RPMI8226 (cell line): Measurements from ENCODE around the gene NOL4L.

Experiments
- DNase-seq: peaks from one replicate; pipeline ENCODE4 v3.0.0-alpha.2; 2015

Gene NOL4L

GRCh38 chr20:32559753-32560380 lies 25.3 kb downstream of the NOL4L start:
- DNase-seq = no peak

DNA sequence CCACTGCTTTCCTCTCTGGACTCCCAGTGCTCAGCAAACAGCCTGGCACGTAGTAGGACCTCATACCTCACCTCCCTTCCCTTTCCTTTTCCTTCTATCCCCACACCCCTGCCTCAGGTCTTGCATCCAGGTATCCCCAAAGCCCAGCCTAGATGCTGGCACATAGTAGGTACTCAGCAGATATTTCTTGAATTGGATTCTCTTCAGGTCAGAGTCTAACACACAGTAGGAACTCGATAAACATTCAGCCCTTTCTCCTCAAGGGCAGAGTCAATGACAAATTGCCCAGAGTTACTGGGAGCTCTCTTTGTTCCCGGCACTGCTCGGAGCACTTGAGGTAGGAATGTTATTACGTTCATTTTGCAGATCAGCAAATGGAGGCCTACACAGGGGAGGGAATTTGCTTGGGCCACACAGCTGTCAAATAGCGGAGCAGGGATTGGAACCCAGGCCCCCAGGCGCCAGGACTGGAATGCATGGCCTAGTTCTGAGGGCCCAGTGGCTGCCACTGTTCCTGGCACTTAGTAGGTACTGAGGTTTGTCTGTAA lies 25.9 kb downstream of the NOL4L start:
- DNase-seq = no peak

GRCh38 chr20:32558526-32558925 lies 26.6 kb downstream of the NOL4L start:
- no peak for DNase-seq

GRCh38 chr20:32557319-32557718 lies 27.8 kb downstream of the NOL4L start:
- DNase-seq = no peak

DNA sequence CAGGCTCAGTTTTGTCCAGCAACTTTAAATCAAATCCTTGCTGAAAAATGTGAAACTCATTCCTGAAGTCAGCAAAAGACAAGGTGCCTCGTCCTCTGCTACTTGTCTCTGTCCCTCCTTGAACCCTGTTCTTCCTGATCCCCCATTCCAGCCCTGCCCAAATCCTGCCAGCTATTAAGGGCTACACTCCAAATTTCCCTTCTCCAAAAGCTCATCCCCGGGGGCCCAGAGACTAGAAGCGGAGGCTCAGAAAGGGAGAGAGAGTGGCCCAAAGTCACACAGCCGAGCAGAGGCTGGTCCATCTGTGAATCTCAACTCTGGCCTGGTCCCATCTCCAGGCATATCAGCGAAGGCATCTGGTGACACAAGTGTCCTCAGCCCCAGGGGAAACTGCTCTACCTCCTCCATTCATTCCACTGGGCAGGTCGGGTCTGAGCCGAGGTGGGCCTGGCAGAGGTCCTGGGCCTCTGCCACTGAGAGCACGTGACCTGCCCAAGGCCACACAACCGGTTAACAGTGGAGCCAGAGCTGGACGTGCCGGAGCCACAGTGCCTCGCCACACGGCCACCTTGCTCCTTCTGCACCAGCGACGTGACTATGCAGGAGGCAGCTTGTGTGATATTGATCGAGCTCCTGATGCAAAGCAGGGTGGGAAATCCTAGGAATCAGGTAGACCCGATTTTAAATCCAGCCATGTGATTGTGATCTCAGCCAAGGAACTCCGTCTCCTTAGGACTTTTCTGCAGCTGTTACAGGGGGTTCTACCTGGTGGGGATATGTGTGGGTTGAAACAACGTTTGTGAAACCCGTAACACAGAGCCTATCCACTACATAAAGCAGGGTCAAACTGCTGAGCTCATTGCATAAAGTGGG lies 28.6 kb downstream of the NOL4L start:
- DNase-seq = no peak

GRCh38 chr20:32555584-32555983 lies 29.5 kb downstream of the NOL4L start:
- no peak for DNase-seq

GRCh38 chr20:32554965-32555289 lies 30.2 kb downstream of the NOL4L start:
- DNase-seq = no peak

GRCh38 chr20:32553618-32554017 lies 31.5 kb downstream of the NOL4L start:
- DNase-seq = no peak

DNA sequence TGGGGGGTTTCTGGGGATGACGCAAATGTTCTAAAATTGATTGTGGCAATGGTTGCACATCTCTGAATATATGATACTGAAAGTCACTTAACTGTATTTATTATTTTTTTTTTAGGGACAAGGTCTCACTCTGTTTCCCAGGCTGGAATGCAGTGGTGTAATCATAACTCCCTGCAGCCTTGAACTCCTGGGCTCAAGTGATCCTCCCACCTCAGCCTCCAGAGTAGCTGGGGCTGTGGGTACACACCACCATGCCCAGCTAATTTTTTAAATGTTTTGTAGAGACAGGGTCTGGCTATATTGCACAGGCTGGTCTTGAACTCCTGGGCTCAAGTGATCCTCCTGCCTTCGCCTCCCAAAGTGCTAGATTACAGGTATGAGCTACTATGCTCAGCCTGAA lies 33.4 kb downstream of the NOL4L start:
- no peak for DNase-seq

- DNase-seq = no peak
These were observed 35.3 kb downstream of the NOL4L start for GRCh38 chr20:32549842-32550241.

DNA sequence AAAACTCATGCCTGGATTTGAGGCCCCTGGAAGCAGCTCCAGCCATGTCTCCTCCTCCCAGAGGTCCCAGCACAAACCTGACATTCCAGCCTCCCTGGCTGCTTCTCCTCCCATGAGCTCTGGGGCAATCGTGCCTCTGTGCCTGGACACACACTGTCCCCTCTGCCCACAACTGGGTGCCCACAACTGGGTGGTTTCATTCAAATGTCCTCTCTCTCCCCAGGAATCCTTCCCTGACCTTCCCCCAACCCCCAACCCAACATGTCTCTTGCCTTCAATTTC lies 37.4 kb downstream of the NOL4L start:
- DNase-seq = no peak

DNA sequence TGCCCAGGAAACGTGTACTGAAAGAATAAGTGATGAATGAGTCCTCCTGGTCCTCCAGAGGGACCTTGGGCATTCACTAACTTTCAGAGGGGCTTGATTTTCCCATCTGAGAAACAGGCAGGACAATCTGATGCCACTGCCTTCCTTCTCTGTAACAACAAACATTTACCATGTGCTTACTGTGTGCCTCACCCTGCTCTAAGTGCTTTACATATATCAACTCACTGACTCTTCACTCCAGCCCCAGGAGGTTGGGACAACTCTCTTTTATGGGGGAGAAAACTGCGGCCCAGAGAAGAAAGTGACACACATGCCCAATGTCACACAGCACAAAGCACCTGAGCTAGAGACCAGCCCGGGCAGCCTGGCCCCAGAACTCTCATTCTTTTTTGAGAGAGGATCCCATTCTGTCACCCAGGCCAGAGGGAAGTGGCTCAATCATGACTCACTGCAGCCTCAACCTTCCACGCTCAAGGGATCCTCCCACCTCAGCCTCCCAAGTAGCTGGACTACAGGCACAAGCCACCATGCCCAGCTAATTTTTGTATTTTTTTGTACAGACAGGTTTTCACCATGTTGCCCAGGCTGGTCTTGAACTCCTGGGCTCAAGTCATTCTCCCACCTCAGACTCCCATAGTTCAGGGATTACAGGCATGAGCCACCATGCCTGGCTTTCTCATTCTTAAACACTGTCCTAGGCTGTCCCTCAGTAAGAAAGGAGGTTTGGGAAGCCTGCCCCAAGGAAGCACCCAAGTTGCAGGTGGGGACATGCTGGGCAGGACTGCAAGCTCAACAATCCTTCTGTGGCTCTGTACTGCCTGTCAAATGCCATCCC lies 38.0 kb downstream of the NOL4L start:
- no peak for DNase-seq

- no peak for DNase-seq
These were observed 40.0 kb downstream of the NOL4L start for GRCh38 chr20:32544893-32545840.

DNA sequence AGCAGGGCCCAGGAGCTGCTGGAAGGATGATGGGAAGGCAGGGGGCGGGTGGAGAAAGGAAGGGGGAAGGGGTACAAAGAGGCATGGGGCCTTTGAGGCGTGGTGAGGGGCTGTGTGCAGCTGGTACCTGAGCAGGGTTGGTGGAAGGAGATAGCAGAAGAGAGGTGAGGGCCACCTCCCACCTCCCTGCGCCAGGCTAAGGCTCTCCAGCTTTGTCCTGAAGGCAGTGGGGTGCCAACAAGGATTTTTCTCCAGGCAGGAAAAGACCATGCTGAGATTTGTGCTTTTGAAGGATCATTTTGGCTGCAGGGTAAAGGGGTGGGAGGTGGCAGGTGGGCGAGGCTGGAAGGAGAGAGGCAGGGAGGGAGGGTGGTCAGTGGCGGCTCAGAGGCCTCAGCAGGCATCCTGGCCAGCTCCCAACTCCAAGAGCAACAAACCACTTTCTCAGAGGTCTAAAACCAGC lies 40.8 kb downstream of the NOL4L start:
- no peak for DNase-seq

- no peak for DNase-seq
These were observed 41.4 kb downstream of the NOL4L start for GRCh38 chr20:32543570-32544259.

DNA sequence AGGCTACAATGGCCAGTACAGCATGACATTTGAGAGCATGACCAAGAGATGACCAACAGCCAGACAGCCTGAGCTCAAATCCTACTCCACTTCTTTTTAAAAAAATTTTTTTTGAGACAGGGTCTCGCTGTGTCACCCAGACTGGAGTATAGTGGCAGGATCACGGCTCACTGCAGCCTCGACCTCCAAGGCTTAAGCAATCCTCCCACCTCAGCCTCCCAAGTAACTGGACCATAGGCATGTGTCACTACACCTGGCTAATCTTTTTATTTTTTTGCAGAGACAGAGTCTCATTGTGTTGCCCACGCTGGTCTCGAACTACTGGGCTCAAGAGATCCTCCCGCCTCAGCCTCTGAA lies 42.9 kb downstream of the NOL4L start:
- DNase-seq = no peak

GRCh38 chr20:32541323-32542258 lies 43.5 kb downstream of the NOL4L start:
- DNase-seq = no peak

GRCh38 chr20:32539817-32540675 lies 45.1 kb downstream of the NOL4L start:
- DNase-seq = no peak

GRCh38 chr20:32539026-32539816 lies 45.9 kb downstream of the NOL4L start:
- no peak for DNase-seq
